B cell (primary cell): ENCODE data around the gene WFDC1.

Source experiments
- CTCF ChIP-seq: fragments of 200-600 bp; IDR thresholded peaks from one replicate; pipeline ENCODE4 v1.8.0; 2022; ENCODE audit warnings: antibody characterized with exemption, mild to moderate bottlenecking
- EZH2 ChIP-seq: IDR thresholded peaks from 2 replicates; pipeline ENCODE4 v1.6.1; 2012; ENCODE audit warnings: borderline replicate concordance, low read depth, mild to moderate bottlenecking, moderate library complexity, low read length; ENCODE audit not compliant: insufficient read depth, poor library complexity, severe bottlenecking

- no peak for TF ChIP-seq CTCF
- no peak for TF ChIP-seq EZH2
These were observed 31.9 kb downstream of the WFDC1 start for GRCh38 chr16:84326545-84326944.
